DMS114 treated with DMSO at 0.1 percent for 48 hours (cell line): ENCODE results near the gene FOXA3.
A peak's percentile ranks its signal among the peaks of the same experiment; 100 is the strongest.
"Not testable (repeated sequence)": the region's sequence is repeated elsewhere in the genome, so short reads cannot be mapped to it uniquely, and the experiment has no call there.

ENCODE experiments used
- DNase-seq: peaks from one replicate; lab custom pipeline; 2025; ENCODE audit not compliant: unreplicated experiment; lab: John Stamatoyannopoulos, UW

FOXA3 gene

GRCh38 chr19:45827459-45828093 lies 36.5 kb upstream of the FOXA3 start:
- DNase-seq, result no peak

GRCh38 chr19:45828523-45828922 lies 35.6 kb upstream of the FOXA3 start:
- DNase-seq, result no peak

GRCh38 chr19:45828945-45829344 lies 35.2 kb upstream of the FOXA3 start:
- no peak for DNase-seq

- no peak for DNase-seq
Measured at GRCh38 chr19:45834970-45835369, 29.2 kb upstream of the FOXA3 start.

GRCh38 chr19:45842198-45842597 lies 21.9 kb upstream of the FOXA3 start:
- DNase-seq, result no peak

- no peak for DNase-seq
Measured at GRCh38 chr19:45847663-45848062, 16.5 kb upstream of the FOXA3 start.

- no peak for DNase-seq
Measured at GRCh38 chr19:45848922-45849321, 15.2 kb upstream of the FOXA3 start.

GRCh38 chr19:45852145-45852750 lies 11.9 kb upstream of the FOXA3 start:
- no peak for DNase-seq

- no peak for DNase-seq
Measured at GRCh38 chr19:45852983-45853382, 11.1 kb upstream of the FOXA3 start.

GRCh38 chr19:45854167-45854778 lies 9.9 kb upstream of the FOXA3 start:
- DNase-seq, result no peak

- DNase-seq, result no peak
Measured at GRCh38 chr19:45860359-45861259, 3.5 kb upstream of the FOXA3 start.

GRCh38 chr19:45862271-45862563 lies 1.9 kb upstream of the FOXA3 start:
- DNase-seq, result no peak

GRCh38 chr19:45862564-45863334 lies 1.4 kb upstream of the FOXA3 start, which contains the start of gene SYMPK:
Gene SYMPK, minus strand, starts transcription at chr19:45863147. Its CDS starts 8,652 bp downstream, at chr19:45854495.
- peak; percentile 93 for DNase-seq

GRCh38 chr19:45863335-45863839 lies 739 bp upstream of the FOXA3 start:
- DNase-seq, result no peak

GRCh38 chr19:45864629-45865082 lies 530 bp downstream of the FOXA3 start:
- DNase-seq, result no peak

- DNase-seq, result no peak
Measured at GRCh38 chr19:45865269-45865948, 1.3 kb downstream of the FOXA3 start.

GRCh38 chr19:45866400-45867176 lies 2.5 kb downstream of the FOXA3 start:
- no peak for DNase-seq

- DNase-seq, result not testable (repeated sequence)
Measured at GRCh38 chr19:45867241-45867640, 3.1 kb downstream of the FOXA3 start.

- DNase-seq, result no peak
Measured at GRCh38 chr19:45870798-45871197, 6.7 kb downstream of the FOXA3 start.
